Stimulated activated memory B cell treated with anti-CD40 and anti-IgM and Interleukin-4, amounts not matched to agents 10 μg/mL and 1 μg/mL and 100 μg/mL, for 72 hours (primary cell): ENCODE data around the gene RNF220.
"Not testable (repeated sequence)": the region's sequence is repeated elsewhere in the genome, so short reads cannot be mapped to it uniquely, and the experiment has no call there.

Experiments used
- ATAC-seq: fragments of 150-1000 bp; cut with Tn5 transposase; 2 replicates; pipeline ENCODE4 v1.10.0; 2021
- H3K27ac Mint-ChIP-seq: one replicate; pipeline ENCODE4 v1.8.0; 2022; ENCODE audit warnings: mild to moderate bottlenecking, mixed read lengths
- H3K27me3 Mint-ChIP-seq: one replicate; pipeline ENCODE4 v1.8.0; 2022; ENCODE audit warnings: mixed read lengths
- H3K36me3 Mint-ChIP-seq: one replicate; pipeline ENCODE4 v1.8.0; 2022; ENCODE audit warnings: mixed read lengths
- H3K4me1 Mint-ChIP-seq: one replicate; pipeline ENCODE4 v1.8.0; 2022; ENCODE audit warnings: mixed read lengths
- H3K4me3 Mint-ChIP-seq: one replicate; pipeline ENCODE4 v1.8.0; 2022; ENCODE audit warnings: mild to moderate bottlenecking, moderate library complexity, mixed read lengths
- H3K9me3 Mint-ChIP-seq: one replicate; pipeline ENCODE4 v1.8.0; 2022; ENCODE audit warnings: mixed read lengths

Gene RNF220

DNA sequence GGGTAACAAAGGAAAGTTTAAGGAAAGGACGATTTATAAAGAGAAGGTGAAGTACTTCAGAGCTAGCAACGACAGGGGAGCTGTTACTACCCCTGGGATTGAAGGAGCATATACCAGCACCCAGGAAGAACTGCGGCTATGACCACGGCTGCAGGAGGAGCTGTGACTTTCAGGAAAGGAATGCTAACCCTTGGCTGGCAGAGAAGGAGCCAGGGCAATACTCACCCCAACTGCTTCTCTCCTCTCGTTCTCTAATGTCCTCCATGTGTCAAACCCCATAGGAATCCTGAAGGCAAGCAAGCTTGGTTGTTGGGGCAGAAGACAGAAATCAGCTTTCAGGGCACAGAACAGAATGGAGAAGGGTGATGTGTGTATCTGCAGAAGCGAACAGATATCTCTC lies 148.7 kb downstream of the RNF220 start:
- ATAC-seq: no peak
- Mint-ChIP-seq H3K9me3 (no peaks in the 10 kb centered on the region), H3K27me3 (peaks cover 26% of the 10 kb centered on the region), H3K36me3 (no peaks in the 10 kb centered on the region), H3K27ac (no peak overlapping the region), H3K4me1 (no peaks in the 10 kb centered on the region), H3K4me3 (no peak overlapping the region)

DNA sequence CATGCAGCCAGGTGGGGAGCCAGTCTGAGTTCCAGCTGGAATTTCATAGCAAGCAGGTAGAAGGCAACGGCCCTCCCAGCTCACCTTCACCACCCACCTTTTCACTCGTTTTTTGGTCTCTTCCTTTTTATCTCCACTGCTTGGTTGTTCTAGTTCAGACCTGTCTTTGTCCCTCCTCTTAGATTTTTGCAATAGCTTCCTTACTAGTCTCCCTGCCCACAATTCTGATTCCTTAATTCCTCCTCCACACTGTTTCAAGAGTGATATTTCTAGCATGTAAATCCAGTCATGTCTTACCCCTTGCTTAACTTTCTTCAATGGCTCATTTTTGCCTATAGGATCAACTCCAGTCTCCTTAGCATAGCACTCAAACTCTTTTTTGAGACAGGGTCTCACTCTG lies 149.7 kb downstream of the RNF220 start:
- no peaks in the 10 kb centered on the region for H3K36me3 Mint-ChIP-seq
- H3K4me1 Mint-ChIP-seq: no peaks in the 10 kb centered on the region
- no peak overlapping the region for H3K4me3 Mint-ChIP-seq
- peaks cover 34% of the 10 kb centered on the region for H3K27me3 Mint-ChIP-seq
- no peaks in the 10 kb centered on the region for H3K9me3 Mint-ChIP-seq
- no peak for ATAC-seq
- no peak overlapping the region for H3K27ac Mint-ChIP-seq

DNA sequence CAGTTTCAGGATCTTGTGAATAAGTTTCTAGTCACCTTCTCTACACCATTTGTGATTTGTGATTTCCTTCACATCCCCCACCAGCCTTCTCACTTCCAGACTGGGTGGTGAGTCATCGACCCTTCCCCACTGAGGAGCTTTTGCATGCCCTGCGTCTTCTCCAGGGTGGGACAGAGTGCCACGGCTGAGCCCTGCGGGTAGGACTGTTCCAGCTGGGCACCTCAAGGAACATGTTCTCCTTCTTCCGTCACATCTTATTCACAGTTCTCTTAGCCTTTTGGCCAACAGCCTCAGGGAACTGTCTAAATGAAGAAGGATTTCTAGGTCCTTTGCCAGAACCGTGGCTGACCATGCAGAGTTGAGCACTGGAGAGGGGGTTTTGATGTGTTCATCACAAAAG lies 152.7 kb downstream of the RNF220 start:
- no peaks in the 10 kb centered on the region for H3K9me3 Mint-ChIP-seq
- no peaks in the 10 kb centered on the region for H3K36me3 Mint-ChIP-seq
- no peak overlapping the region for H3K27ac Mint-ChIP-seq
- no peak for ATAC-seq
- H3K27me3 Mint-ChIP-seq: peaks cover 45% of the 10 kb centered on the region
- H3K4me1 Mint-ChIP-seq: no peaks in the 10 kb centered on the region
- no peak overlapping the region for H3K4me3 Mint-ChIP-seq

DNA sequence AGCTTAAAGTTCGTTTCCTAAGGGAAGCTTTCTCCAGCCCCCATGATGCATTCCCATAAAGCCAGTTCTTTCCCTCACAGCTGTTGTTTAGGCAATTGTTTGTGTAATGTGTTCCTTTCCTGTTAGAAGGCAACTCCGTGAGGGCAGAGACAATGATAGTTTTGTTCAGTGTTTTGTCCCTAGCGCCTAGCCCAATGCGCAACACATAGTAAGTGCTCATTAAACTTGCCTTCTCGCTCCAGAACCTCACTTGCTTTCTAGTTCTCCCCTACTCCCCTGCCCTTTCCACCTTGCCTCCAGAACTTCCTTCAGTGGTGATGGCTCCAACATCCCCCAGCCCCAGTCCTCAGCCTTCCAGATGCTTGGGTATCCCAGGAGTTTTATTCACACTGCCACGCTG lies 153.8 kb downstream of the RNF220 start:
- Mint-ChIP-seq H3K4me1 (no peaks in the 10 kb centered on the region), H3K4me3 (no peak overlapping the region), H3K27me3 (peaks cover 42% of the 10 kb centered on the region), H3K36me3 (no peaks in the 10 kb centered on the region), H3K27ac (no peak overlapping the region), H3K9me3 (no peaks in the 10 kb centered on the region)
- no peak for ATAC-seq

DNA sequence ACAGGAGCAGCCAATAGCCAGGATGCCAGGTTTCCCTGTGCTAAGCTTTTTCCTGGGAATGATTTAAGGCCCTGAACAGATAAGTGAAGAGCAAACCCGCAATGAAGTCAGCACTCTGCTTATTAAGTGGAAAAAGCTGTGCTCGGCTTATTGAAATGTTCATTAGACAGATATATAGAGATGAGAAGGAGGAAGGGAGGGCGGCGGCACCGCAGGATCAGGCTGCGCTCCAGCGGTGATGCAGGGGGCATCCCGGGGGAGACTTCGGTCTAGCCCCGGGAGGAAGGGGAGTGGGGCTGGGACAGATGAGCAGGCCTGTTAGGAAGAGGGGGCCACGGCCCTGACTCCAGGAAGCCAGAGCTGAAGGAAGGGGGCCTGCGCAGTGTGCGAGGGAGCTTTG lies 154.3 kb downstream of the RNF220 start:
- H3K27me3 Mint-ChIP-seq: peaks cover 47% of the 10 kb centered on the region
- no peaks in the 10 kb centered on the region for H3K4me1 Mint-ChIP-seq
- H3K4me3 Mint-ChIP-seq: no peak overlapping the region
- no peak for ATAC-seq
- H3K27ac Mint-ChIP-seq: no peak overlapping the region
- H3K36me3 Mint-ChIP-seq: no peaks in the 10 kb centered on the region
- H3K9me3 Mint-ChIP-seq: no peaks in the 10 kb centered on the region

DNA sequence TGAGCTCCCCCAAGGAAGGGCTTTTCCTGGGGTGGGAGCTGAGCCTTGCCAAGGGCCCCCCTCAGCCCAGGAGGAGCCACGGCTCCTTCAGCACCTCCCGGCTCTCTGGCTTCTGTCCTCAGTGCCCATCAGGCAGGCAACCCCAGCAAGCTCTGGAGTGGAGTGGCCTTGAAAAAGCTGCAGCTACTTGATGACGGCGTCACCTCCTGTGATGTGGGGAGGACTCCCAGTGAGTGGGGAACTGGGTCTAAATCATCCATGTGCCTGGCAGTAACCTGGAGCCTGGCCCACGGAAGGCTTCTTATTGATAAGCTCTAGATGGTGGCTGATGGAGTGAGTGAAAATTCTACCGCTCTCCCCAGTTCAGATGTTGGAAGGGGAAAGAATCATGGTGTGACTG lies 154.9 kb downstream of the RNF220 start:
- no peaks in the 10 kb centered on the region for H3K36me3 Mint-ChIP-seq
- H3K27ac Mint-ChIP-seq: no peak overlapping the region
- H3K4me3 Mint-ChIP-seq: no peak overlapping the region
- H3K9me3 Mint-ChIP-seq: no peaks in the 10 kb centered on the region
- no peaks in the 10 kb centered on the region for H3K4me1 Mint-ChIP-seq
- peaks cover 53% of the 10 kb centered on the region for H3K27me3 Mint-ChIP-seq
- no peak for ATAC-seq

DNA sequence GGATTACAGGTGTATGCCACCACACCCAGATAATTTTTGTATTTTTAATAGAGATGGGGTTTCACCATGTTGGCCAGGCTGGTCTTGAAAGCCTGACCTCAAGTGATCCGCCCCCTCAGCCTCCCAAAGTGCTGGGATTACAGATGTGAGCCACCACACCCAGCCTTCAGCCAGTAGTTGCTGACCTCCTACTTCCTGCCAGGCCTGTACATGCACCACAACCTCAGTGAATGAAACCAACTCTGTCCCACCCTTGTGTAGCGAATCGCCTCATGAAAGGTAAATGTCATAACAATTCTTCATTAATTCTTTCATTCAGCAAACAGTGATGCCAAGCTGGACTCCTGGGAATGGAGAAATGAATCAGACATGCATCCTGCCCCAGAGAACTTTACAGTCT lies 155.6 kb downstream of the RNF220 start:
- H3K4me1 Mint-ChIP-seq, H3K36me3 Mint-ChIP-seq, H3K9me3 Mint-ChIP-seq, H3K4me3 Mint-ChIP-seq, ATAC-seq, H3K27ac Mint-ChIP-seq: not testable (repeated sequence)
- peaks cover 59% of the 10 kb centered on the region for H3K27me3 Mint-ChIP-seq

DNA sequence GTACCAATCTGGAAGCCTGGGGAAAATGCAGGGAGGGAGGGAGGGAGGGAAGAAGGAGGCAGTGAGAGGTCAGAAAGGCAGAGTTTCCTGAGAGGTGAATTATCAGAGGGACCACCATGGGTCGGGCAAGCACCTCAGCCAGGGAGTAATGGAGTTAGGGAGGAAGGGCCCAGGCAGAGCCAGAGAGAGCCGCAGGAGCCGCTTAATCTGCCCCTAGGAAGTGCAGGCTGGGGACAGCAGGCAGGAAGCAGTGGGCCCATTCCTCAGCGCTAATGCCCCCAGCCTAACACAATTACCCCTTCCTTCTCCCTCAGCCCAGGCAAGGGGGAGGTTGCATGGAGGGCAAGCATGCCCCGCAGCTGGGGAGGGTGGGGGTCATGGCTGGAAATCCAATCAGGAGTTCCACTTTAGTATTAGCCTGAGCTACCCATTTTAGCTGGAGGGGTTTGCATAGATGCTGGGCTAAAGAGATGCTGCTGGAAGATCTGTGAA lies 160.2 kb downstream of the RNF220 start:
- H3K27ac Mint-ChIP-seq: no peak overlapping the region
- no peak for ATAC-seq
- H3K9me3 Mint-ChIP-seq: no peaks in the 10 kb centered on the region
- H3K4me1 Mint-ChIP-seq: no peaks in the 10 kb centered on the region
- H3K27me3 Mint-ChIP-seq: peaks cover 59% of the 10 kb centered on the region
- H3K4me3 Mint-ChIP-seq: no peak overlapping the region
- H3K36me3 Mint-ChIP-seq: no peaks in the 10 kb centered on the region

DNA sequence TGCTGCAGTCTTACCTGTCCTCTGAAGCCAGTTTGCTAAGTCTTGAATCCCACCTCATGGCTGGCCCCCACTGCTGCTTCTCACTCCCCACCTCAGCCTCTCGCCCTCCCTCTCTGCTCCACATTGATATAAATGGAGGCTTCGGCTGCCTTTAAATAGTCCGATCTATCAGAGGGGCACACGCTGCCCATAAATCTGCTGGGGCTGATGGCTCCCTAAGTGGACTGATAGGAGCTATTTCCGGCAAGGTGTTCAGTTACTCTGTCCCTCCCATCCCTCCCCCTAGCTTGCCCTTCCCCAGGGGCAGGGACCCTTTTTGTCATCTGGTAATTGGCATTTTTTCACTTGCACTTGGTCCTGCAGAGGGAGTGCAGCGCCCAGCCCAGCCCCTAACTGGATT lies 160.8 kb downstream of the RNF220 start:
- ATAC-seq: no peak
- Mint-ChIP-seq H3K4me3 (no peak overlapping the region), H3K9me3 (no peaks in the 10 kb centered on the region), H3K36me3 (no peaks in the 10 kb centered on the region), H3K27ac (no peak overlapping the region), H3K4me1 (no peaks in the 10 kb centered on the region), H3K27me3 (peaks cover 59% of the 10 kb centered on the region)

DNA sequence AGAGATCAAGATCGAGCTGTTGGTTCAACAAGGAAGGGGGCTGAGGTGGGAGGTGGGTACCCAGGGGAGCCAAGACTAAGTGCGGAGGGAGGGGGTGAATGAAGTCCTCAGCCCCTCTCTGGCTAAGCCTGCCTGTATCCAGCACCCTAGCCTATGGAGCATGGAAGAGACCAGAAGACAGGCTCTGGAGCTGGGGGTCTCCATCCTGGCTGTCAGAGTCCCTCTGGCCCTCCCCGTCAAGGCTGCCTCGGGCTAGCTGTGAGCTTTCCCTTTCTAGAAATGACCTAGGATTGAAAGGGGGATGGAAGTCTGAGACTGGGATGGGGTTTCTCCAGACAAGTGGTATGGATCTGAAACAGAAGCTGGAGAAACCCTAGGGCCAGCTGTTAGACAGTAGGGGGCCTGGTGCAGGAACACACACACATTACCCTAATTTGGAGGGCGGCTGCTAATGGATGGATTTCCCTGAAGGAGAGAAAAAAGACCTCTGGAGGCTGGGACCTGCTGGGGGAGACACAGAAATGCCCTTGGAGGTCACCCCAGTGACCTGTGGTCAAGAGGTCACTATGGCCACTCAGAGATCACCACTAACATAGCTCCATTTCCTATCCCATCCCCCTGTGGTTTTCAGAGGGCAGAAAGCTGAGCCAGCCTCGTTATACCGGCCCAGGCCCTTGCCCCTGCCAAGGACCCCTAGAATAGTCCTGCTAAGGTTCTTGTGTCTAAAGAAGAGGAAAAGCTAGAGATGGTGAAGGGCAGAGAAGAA lies 161.4 kb downstream of the RNF220 start:
- Mint-ChIP-seq H3K4me1 (no peaks in the 10 kb centered on the region), H3K27ac (no peak overlapping the region), H3K4me3 (no peak overlapping the region), H3K27me3 (peaks cover 53% of the 10 kb centered on the region), H3K9me3 (no peaks in the 10 kb centered on the region), H3K36me3 (no peaks in the 10 kb centered on the region)
- no peak for ATAC-seq

DNA sequence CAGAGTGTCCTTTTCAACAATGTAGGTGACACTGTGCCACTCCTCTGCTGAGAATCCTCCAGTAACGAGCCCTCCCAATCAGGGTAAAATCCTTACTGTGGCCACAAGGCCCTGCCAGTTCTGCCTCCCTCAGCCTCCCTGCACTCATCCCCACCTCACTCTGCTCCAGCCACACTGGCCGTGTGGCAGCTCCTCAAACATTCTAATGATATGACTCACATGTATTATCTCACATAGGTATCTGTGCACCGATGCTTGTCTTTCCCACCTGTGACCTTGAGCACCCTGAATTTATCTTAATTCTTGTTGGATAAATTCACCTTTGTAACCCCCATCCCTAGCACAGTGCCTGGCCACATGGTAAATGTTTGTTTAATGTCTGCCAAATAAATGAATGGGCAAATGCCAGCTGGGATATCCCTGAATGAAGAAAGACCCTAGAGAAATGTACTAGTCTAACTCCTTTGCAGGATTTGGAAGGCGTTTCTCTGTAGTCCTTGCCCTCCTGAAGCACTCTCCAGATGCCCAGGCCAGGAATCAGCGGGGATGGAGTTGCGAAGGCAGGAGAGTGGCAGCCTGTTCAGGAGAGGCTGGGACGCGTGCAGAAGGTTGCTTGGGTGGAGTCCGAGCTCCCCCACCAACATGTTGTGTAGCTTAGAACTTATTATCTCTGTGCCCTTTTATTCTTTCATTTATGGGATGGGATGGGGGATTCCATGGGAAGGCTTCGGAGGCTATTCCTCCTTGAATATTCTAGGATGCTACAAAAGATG lies 163.3 kb downstream of the RNF220 start:
- H3K4me3 Mint-ChIP-seq: no peak overlapping the region
- H3K27me3 Mint-ChIP-seq: peaks cover 46% of the 10 kb centered on the region
- H3K36me3 Mint-ChIP-seq: no peaks in the 10 kb centered on the region
- H3K9me3 Mint-ChIP-seq: no peaks in the 10 kb centered on the region
- no peak overlapping the region for H3K27ac Mint-ChIP-seq
- H3K4me1 Mint-ChIP-seq: no peaks in the 10 kb centered on the region
- ATAC-seq: peak; percentile 35

DNA sequence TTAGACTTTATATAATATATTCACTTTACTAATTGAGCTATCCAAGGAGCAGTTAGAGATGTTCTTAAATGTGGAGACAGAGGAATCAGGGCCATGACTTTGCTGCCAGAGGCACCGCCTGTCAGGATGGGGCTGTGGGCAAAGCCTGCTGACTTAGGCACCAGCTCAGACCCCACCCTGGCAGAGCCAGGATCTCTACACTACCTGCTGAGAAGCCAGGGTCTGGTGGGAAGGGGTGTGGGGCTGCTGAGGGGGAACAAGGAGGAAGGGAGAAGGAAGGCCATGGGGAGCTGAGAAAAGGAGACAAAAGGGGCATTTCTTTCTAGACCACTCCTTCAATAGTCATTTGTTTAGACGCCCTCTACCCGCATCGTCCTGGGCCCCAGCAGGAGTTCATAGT lies 164.4 kb downstream of the RNF220 start:
- Mint-ChIP-seq H3K4me3 (no peak overlapping the region), H3K9me3 (no peaks in the 10 kb centered on the region), H3K27me3 (peaks cover 38% of the 10 kb centered on the region), H3K36me3 (no peaks in the 10 kb centered on the region), H3K4me1 (no peaks in the 10 kb centered on the region), H3K27ac (no peak overlapping the region)
- ATAC-seq: no peak

DNA sequence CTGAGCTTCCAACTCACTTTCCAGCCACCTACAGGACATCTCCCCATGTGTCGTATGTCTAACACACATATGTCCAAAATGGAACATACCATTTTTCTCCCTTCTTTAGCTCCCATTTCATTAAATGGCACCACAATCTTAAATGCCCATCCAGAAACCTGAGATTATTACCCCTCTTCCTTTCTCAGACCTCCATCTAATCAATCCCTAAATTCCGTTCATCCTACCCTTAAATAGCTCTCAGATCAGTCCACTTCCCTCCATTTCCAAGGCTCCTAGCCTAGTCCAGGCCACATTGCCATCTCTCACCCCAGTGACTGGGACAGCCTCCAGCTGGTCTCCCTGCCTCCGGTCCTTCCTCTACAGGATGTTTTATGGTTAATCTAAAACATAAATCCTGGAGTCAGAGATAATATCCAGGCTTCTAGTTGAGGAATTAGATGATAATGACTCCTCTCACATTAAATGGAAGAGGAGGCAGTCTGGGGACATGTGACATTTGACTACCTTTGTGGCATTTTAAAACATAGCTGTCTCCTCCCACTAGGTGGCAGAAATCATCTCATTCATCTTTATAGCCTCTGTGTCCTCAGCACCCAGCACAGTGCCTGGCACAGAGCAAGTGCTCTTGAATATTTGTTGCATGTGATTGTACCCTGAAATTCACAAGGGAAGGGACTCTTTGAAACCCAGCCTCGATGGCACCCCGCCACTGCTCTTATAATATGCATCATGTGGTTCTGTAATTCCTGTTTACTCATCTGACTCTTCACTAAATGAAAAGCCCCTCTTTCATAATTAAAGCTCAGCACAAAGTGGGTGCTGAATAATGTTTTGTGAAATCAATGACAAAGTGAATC lies 166.9 kb downstream of the RNF220 start:
- Mint-ChIP-seq H3K4me3 (no peak overlapping the region), H3K27me3 (peaks cover 28% of the 10 kb centered on the region), H3K36me3 (no peaks in the 10 kb centered on the region), H3K27ac (no peak overlapping the region), H3K4me1 (no peaks in the 10 kb centered on the region), H3K9me3 (no peaks in the 10 kb centered on the region)
- ATAC-seq: no peak

DNA sequence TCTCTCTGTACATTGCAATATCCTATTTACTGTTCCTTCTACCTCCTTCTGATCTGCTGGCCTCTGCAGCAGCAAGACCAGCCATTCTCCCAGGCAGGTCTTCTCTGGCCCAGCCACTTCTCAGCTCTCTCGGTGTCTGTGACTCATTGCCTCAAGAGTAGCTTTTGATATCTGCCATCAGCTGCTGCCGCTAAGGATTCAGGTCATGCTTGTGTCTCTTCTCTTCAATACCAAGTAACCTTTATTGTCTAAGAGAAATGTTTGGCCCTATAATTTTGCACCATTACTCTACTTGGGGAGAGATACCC lies 167.5 kb downstream of the RNF220 start:
- Mint-ChIP-seq H3K4me1 (no peaks in the 10 kb centered on the region), H3K9me3 (no peaks in the 10 kb centered on the region), H3K27ac (no peak overlapping the region), H3K4me3 (no peak overlapping the region), H3K36me3 (no peaks in the 10 kb centered on the region), H3K27me3 (peaks cover 30% of the 10 kb centered on the region)
- no peak for ATAC-seq

DNA sequence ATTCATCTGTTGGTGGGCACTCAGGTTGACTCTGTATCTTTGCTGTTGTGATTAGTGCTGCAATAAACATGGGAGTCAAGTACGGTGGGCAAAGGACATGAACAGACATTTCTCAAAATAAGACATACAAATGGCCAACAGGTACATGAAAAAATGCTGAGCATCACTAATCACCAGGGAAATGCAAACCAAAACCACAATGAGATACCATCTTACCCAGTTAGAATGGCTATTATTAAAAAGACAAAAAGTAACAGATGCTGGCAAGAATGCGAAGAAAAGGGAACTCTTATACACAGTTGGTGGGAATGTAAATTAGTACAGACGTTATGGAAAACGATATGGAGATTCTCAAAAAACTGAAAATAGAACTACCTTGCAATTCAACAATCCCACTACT lies 170.3 kb downstream of the RNF220 start:
- peaks cover 34% of the 10 kb centered on the region for H3K27me3 Mint-ChIP-seq
- ATAC-seq: no peak
- H3K4me3 Mint-ChIP-seq: no peak overlapping the region
- H3K4me1 Mint-ChIP-seq: no peaks in the 10 kb centered on the region
- no peaks in the 10 kb centered on the region for H3K9me3 Mint-ChIP-seq
- H3K27ac Mint-ChIP-seq: no peak overlapping the region
- no peaks in the 10 kb centered on the region for H3K36me3 Mint-ChIP-seq
